Dermis blood vessel endothelial cell (primary cell): ENCODE measurements around the gene NADSYN1. TPM values are rescaled to one million over a fixed set of nuclear protein-coding genes. Genes with fewer than 3 reads are reported as not detected.

Experiments
- DNase-seq: peaks from one replicate; pipeline ENCODE4 v3.0.0; 2010
- total RNA-seq: library from RNA; depleted of rRNA; stranded (reverse); fragments of >200 nt; gene quantifications from 2 replicates; pipeline ENCODE4 v1.2.3, GENCODE V29; 2014

NADSYN1 gene
- total RNA-seq, 1 donor from 2014 or later: 128 TPM

- peak; percentile 14 for DNase-seq
Measured at GRCh38 chr11:71451596-71452198, 1.3 kb upstream of the NADSYN1 start.

- peak; percentile 76 for DNase-seq
Measured at GRCh38 chr11:71452199-71453036, 585 bp upstream of the NADSYN1 start.

GRCh38 chr11:71453918-71454304 lies 908 bp downstream of the NADSYN1 start:
- DNase-seq: no peak

GRCh38 chr11:71454470-71455113 lies 1.6 kb downstream of the NADSYN1 start:
- DNase-seq: no peak

- DNase-seq: no peak
Measured at GRCh38 chr11:71456294-71456693, 3.3 kb downstream of the NADSYN1 start.

- no peak for DNase-seq
Measured at GRCh38 chr11:71456831-71457230, 3.8 kb downstream of the NADSYN1 start.

GRCh38 chr11:71458146-71459070 lies 5.4 kb downstream of the NADSYN1 start:
- DNase-seq: no peak

- no peak for DNase-seq
Measured at GRCh38 chr11:71459076-71459766, 6.2 kb downstream of the NADSYN1 start.

- no peak for DNase-seq
Measured at GRCh38 chr11:71459767-71460320, 6.8 kb downstream of the NADSYN1 start.

- no peak for DNase-seq
Measured at GRCh38 chr11:71461696-71462095, 8.7 kb downstream of the NADSYN1 start.

GRCh38 chr11:71462726-71463125 lies 9.7 kb downstream of the NADSYN1 start:
- DNase-seq: no peak

- no peak for DNase-seq
Measured at GRCh38 chr11:71463331-71464211, 10.6 kb downstream of the NADSYN1 start.

- DNase-seq: no peak
Measured at GRCh38 chr11:71465054-71465453, 12.1 kb downstream of the NADSYN1 start.

- no peak for DNase-seq
Measured at GRCh38 chr11:71466358-71466757, 13.4 kb downstream of the NADSYN1 start.

GRCh38 chr11:71467164-71467563 lies 14.2 kb downstream of the NADSYN1 start:
- no peak for DNase-seq

GRCh38 chr11:71470946-71471345 lies 17.9 kb downstream of the NADSYN1 start:
- no peak for DNase-seq

GRCh38 chr11:71472357-71472885 lies 19.4 kb downstream of the NADSYN1 start:
- no peak for DNase-seq

- no peak for DNase-seq
Measured at GRCh38 chr11:71472941-71473792, 20.2 kb downstream of the NADSYN1 start.

GRCh38 chr11:71473793-71474080 lies 20.7 kb downstream of the NADSYN1 start:
- DNase-seq: no peak
